Neural progenitor cell (in vitro differentiated cells): ENCODE results near the gene CELSR1.

ENCODE experiments used
- CTCF ChIP-seq: fragments of 200-600 bp; sonication (generic); IDR thresholded peaks from 2 replicates; pipeline ENCODE4 v1.5.1; 2017; ENCODE audit warnings: antibody characterized with exemption, mild to moderate bottlenecking
- EZH2phosphoT487 ChIP-seq: fragments of 200-600 bp; sonication (generic); IDR thresholded peaks from 2 replicates; pipeline ENCODE4 v1.6.1; 2017; ENCODE audit warnings: antibody characterized with exemption

GRCh38 chr22:46486996-46487717 is 50.3 kb downstream of the CELSR1 start:
- TF ChIP-seq CTCF (no peak), EZH2phosphoT487 (no peak)
